BJ (cell line): ENCODE measurements around the gene RAET1G. TPM values are rescaled to one million over a fixed set of nuclear protein-coding genes. Genes with fewer than 3 reads are reported as not detected.

Experiments
- CTCF ChIA-PET: fragments of 350-600 bp; formaldehyde crosslinking; extraction: SDS; loops from one replicate; lab custom pipeline; 2021; ENCODE audit warnings: antibody characterized with exemption, inconsistent platforms; lab: Yijun Ruan, JAX
- POLR2A ChIA-PET: fragments of 300-600 bp; sonication (Branson Sonifier 250); formaldehyde crosslinking; extraction: SDS; loops from one replicate; lab custom pipeline; 2021; ENCODE audit warnings: antibody characterized with exemption; lab: Charles Lee
- DNase-seq: peaks from one replicate; pipeline ENCODE4 v3.0.0-alpha.2; 2011; ENCODE audit warnings: low read depth
- H3K27me3 ChIP-seq: 2 replicates; pipeline ENCODE4 v1.6.0; 2011; ENCODE audit warnings: low read length; ENCODE audit not compliant: control insufficient read depth, insufficient read depth
- H3K36me3 ChIP-seq: 2 replicates; pipeline ENCODE4 v1.5.1; 2011; ENCODE audit warnings: low read length; ENCODE audit not compliant: control insufficient read depth, insufficient read depth
- H3K4me3 ChIP-seq: 2 replicates; pipeline ENCODE4 v1.5.1; 2011; ENCODE audit warnings: low read depth, mild to moderate bottlenecking, control low read depth, low read length
- CTCF ChIP-seq: IDR thresholded peaks from 2 replicates; pipeline ENCODE4 v1.5.1; 2011; ENCODE audit warnings: low read depth, mild to moderate bottlenecking, control low read depth, inconsistent platforms, low read length, moderate library complexity; ENCODE audit not compliant: insufficient read depth
- polyA plus RNA-seq: library from polyadenylated mRNA; depleted of rRNA; stranded (reverse); fragments of >200 nt; gene quantifications from 2 replicates; pipeline ENCODE4 v1.2.3, GENCODE V29; 2011

Gene RAET1G
- polyA plus RNA-seq, 1 experiment = 1.1 TPM

- DNase-seq = no peak
- Histone ChIP-seq H3K4me3 (no peak overlapping the region), H3K36me3 (no peaks in the 10 kb centered on the region), H3K27me3 (no peaks in the 10 kb centered on the region)
- ChIA-PET POLR2A (no interaction called here), CTCF (interaction anchor here (1.4 kb wide), 1 partner anchor 11 kb away, joined by 3 read pairs; no protein-coding TSS in a partner anchor)
- TF ChIP-seq CTCF = no peak
Measured at GRCh38 chr6:149901444-149902140, 21.3 kb downstream of the RAET1G start.

- POLR2A ChIA-PET = no interaction called here
- Histone ChIP-seq H3K4me3 (no peak overlapping the region), H3K27me3 (no peaks in the 10 kb centered on the region), H3K36me3 (no peaks in the 10 kb centered on the region)
- no peak for DNase-seq
- CTCF ChIA-PET = interaction anchor here (1.1 to 1.4 kb wide), 3 partner anchors 11 to 67 kb away, joined by 3 to 5 read pairs (median 3); no protein-coding TSS in a partner anchor
- TF ChIP-seq CTCF = no peak
Measured at GRCh38 chr6:149900620-149901443, 22.1 kb downstream of the RAET1G start.

GRCh38 chr6:149899926-149900619 is 22.8 kb downstream of the RAET1G start:
- Histone ChIP-seq H3K36me3 (no peaks in the 10 kb centered on the region), H3K4me3 (no peak overlapping the region), H3K27me3 (no peaks in the 10 kb centered on the region)
- TF ChIP-seq CTCF = no peak
- ChIA-PET CTCF (interaction anchor here (0.8 to 1.3 kb wide), 3 partner anchors 34 to 176 kb away, joined by 3 to 6 read pairs (median 5); no protein-coding TSS in a partner anchor), POLR2A (no interaction called here)
- no peak for DNase-seq

DNA sequence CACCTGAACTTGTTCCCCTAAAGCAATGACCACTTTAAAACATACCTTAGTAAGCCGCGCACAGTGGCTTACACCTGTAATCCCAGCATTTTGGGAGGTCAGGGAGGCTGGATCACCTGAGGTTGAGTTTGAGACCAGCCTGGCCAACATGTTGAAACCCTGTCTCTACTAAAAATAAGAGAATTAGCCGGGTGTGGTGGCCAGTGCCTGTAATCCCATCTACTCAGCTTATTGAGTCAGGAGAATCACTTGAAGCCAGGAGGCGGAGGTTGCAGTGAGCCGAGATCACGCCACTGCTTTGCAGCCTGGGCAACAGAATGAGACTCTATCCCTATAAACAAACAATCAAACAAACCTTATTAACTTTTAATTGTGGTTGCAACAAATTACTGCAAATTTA is 23.4 kb downstream of the RAET1G start:
- TF ChIP-seq CTCF = no peak
- Histone ChIP-seq H3K27me3 (no peaks in the 10 kb centered on the region), H3K36me3 (no peaks in the 10 kb centered on the region), H3K4me3 (no peak overlapping the region)
- DNase-seq = no peak
- CTCF ChIA-PET = interaction anchor here (0.8 to 1.3 kb wide), 3 partner anchors 34 to 175 kb away, joined by 3 to 6 read pairs (median 5); no protein-coding TSS in a partner anchor
- POLR2A ChIA-PET = no interaction called here
